Mesothelial cell of epicardium (in vitro differentiated cells): ENCODE measurements around the gene RCAN3. TPM values are rescaled to one million over a fixed set of nuclear protein-coding genes. Genes with fewer than 3 reads are reported as not detected.

Experiments
- DNase-seq, 2 experiments: peaks; one replicate each; pipeline ENCODE4 v3.0.0; 2021; ENCODE audit warnings: low spot score in 2 of 2; ENCODE audit not compliant: unreplicated experiment in 2 of 2
- H3K27ac Mint-ChIP-seq: 2 replicates; pipeline ENCODE4 v1.8.0; 2021; ENCODE audit warnings: mixed read lengths
- H3K27me3 Mint-ChIP-seq: 2 replicates; pipeline ENCODE4 v1.8.0; 2021; ENCODE audit warnings: low read depth, mixed read lengths
- H3K36me3 Mint-ChIP-seq: 2 replicates; pipeline ENCODE4 v1.8.0; 2021; ENCODE audit warnings: mixed read lengths
- H3K4me1 Mint-ChIP-seq: 2 replicates; pipeline ENCODE4 v1.8.0; 2021; ENCODE audit warnings: mixed read lengths
- H3K4me3 Mint-ChIP-seq: 2 replicates; pipeline ENCODE4 v1.8.0; 2021; ENCODE audit warnings: mild to moderate bottlenecking, moderate library complexity, mixed read lengths
- H3K9me3 Mint-ChIP-seq: 2 replicates; pipeline ENCODE4 v1.8.0; 2021; ENCODE audit warnings: mixed read lengths
- total RNA-seq: library from RNA; stranded (reverse); gene quantifications from 3 replicates; pipeline ENCODE4 v1.2.1, GENCODE V29; 2021
- TF ChIP-seq, protein P1 (sequence below): fragments of 200-600 bp; sonication (generic); IDR thresholded peaks from one replicate; pipeline ENCODE4 v1.5.0; 2021; ENCODE audit warnings: antibody characterized with exemption; ENCODE audit not compliant: unreplicated experiment

The RCAN3 gene
- total RNA-seq, 1 donor from 2014 or later = 9.5 TPM

DNA sequence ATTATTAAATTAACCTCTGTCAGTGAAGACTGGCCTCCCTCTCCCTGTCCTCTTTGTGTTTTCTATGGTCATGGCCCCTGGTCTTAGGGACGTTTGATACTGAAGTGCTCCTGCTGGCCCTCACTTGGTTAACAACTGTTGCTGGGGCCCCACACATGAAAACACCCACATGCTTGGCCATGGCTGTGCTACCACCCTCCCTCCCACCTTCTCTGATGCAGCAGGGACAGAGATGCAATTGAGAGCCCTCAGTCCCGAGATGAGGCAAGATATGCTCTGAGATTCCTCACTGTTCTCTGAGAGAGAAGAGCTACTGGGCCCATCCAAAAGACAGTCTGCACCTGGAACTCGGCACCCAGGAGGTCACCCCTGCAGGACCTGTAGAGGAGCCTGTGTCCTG is 86.6 kb downstream of the RCAN3 start:
- Mint-ChIP-seq H3K36me3 (no peaks in the 10 kb centered on the region), H3K4me3 (no peak overlapping the region), H3K27me3 (peaks cover 12% of the 10 kb centered on the region), H3K27ac (no peak overlapping the region), H3K4me1 (peaks cover 3% of the 10 kb centered on the region), H3K9me3 (no peaks in the 10 kb centered on the region)
- TF ChIP-seq, protein P1, sequence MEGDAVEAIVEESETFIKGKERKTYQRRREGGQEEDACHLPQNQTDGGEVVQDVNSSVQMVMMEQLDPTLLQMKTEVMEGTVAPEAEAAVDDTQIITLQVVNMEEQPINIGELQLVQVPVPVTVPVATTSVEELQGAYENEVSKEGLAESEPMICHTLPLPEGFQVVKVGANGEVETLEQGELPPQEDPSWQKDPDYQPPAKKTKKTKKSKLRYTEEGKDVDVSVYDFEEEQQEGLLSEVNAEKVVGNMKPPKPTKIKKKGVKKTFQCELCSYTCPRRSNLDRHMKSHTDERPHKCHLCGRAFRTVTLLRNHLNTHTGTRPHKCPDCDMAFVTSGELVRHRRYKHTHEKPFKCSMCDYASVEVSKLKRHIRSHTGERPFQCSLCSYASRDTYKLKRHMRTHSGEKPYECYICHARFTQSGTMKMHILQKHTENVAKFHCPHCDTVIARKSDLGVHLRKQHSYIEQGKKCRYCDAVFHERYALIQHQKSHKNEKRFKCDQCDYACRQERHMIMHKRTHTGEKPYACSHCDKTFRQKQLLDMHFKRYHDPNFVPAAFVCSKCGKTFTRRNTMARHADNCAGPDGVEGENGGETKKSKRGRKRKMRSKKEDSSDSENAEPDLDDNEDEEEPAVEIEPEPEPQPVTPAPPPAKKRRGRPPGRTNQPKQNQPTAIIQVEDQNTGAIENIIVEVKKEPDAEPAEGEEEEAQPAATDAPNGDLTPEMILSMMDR = no peak
- DNase-seq = no peak

Other genes with a start within 250 kb of the RCAN3 start
- gene GRHL3, start 183.5 kb upstream of the RCAN3 start, total RNA-seq = 17.1 to 19.1 TPM (median 17.9 TPM) in 3 replicates
- gene STPG1, start 89.1 kb upstream of the RCAN3 start, total RNA-seq = 8.8 to 9.4 TPM (median 8.8 TPM) in 3 replicates
- 19.3 to 21.3 TPM (median 20.6 TPM) in 3 replicates for gene NIPAL3, start 87.0 kb upstream of the RCAN3 start, total RNA-seq
- 0.31 to 0.51 TPM (median 0.38 TPM) in 3 replicates for gene NCMAP, start 53.3 kb downstream of the RCAN3 start, total RNA-seq
- 206 to 219 TPM (median 219 TPM) in 3 replicates for gene SRRM1, start 140.5 kb downstream of the RCAN3 start, total RNA-seq
- gene CLIC4, start 242.6 kb downstream of the RCAN3 start, total RNA-seq = 135 to 136 TPM (median 135 TPM) in 3 replicates